ENCODE measurements around the gene MMS19.

- TF ChIP-seq CTCF (conservative IDR thresholded peaks at IDR 0.05) (no peak), EZH2 (IDR thresholded peaks at IDR 0.05; ENCODE audit: low read depth) (no peak)
Observed at GRCh38 chr10:97434557-97434956, 63.7 kb downstream of the MMS19 start.

Data from PC-9 (cell line).